H1 (cell line): ENCODE results near the gene GRIN3A. TPM values are rescaled to one million over a fixed set of nuclear protein-coding genes. Genes with fewer than 3 reads are reported as not detected.

Experiments used
- CTCF ChIA-PET: fragments of 300-600 bp; sonication (Branson Sonifier 250); formaldehyde crosslinking; loops from one replicate; lab custom pipeline; 2021; ENCODE audit not compliant: partially characterized antibody; lab: Charles Lee
- POLR2A ChIA-PET: fragments of 300-600 bp; sonication (Branson Sonifier 250); formaldehyde crosslinking; loops from one replicate; lab custom pipeline; 2021; ENCODE audit warnings: inconsistent platforms; ENCODE audit not compliant: partially characterized antibody; lab: Charles Lee
- DNase-seq, 2 experiments: peaks; one replicate each; pipeline versions ENCODE4 v3.0.0 to v3.0.0-alpha.2; 2010 to 2022; ENCODE audit warnings: low spot score in 2 of 2, low read depth in 1 of 2, mixed read lengths in 1 of 2
- FAIRE-seq: peaks from 2 replicates; lab custom pipeline; 2011; peaks lifted over from hg19 to GRCh38; lab: Jason Lieb, UNC
- H2AFZ ChIP-seq: 2 replicates; pipeline ENCODE4 v1.8.1; 2012; ENCODE audit warnings: low read length, inconsistent platforms
- H2AK5ac ChIP-seq: 2 replicates; pipeline ENCODE4 v1.6.1; 2013; ENCODE audit warnings: low read depth, low read length
- H2BK120ac ChIP-seq: replicated peaks from 2 replicates; pipeline ENCODE3; 2013; ENCODE audit warnings: low read depth, low read length, inconsistent platforms
- H2BK12ac ChIP-seq: 2 replicates; pipeline ENCODE4 v1.6.1; 2013; ENCODE audit warnings: low read depth, low read length
- H2BK15ac ChIP-seq: 2 replicates; pipeline ENCODE4 v1.6.1; 2013; ENCODE audit warnings: low read length
- H2BK20ac ChIP-seq: 2 replicates; pipeline ENCODE4 v1.6.1; 2013; ENCODE audit warnings: low read length
- H2BK5ac ChIP-seq: 2 replicates; pipeline ENCODE4 v1.6.1; 2013; ENCODE audit warnings: low read depth, low read length
- H3K14ac ChIP-seq: 2 replicates; pipeline ENCODE4 v1.6.1; 2013; ENCODE audit warnings: inconsistent platforms; ENCODE audit not compliant: insufficient read length
- H3K18ac ChIP-seq: 2 replicates; pipeline ENCODE4 v1.6.1; 2013; ENCODE audit warnings: low read length; ENCODE audit errors: extremely low read depth
- H3K23ac ChIP-seq: 2 replicates; pipeline ENCODE4 v1.6.1; 2013; ENCODE audit warnings: inconsistent platforms; ENCODE audit not compliant: insufficient read length
- H3K23me2 ChIP-seq: 2 replicates; pipeline ENCODE4 v1.6.1; 2013; ENCODE audit warnings: low read depth, low read length
- H3K27ac ChIP-seq: 2 replicates; pipeline ENCODE4 v1.6.1; 2011; ENCODE audit warnings: low read depth, low read length, inconsistent platforms
- H3K27me3 ChIP-seq, 4 experiments: replicated peaks in 1 of 4; 1 replicate in 1 of 4; 2 replicates in 3 of 4; pipeline versions ENCODE4 v1.6.1 to v1.8.1; 2011 to 2013; ENCODE audit warnings: low read length in 3 of 4, mild to moderate bottlenecking in 3 of 4, inconsistent platforms in 2 of 4, mixed read lengths in 2 of 4, moderate library complexity in 1 of 4; ENCODE audit not compliant: control insufficient read depth in 3 of 4, insufficient read depth in 3 of 4; ENCODE audit errors: extremely low read depth in 1 of 4
- H3K36me3 ChIP-seq, 4 experiments: 2 replicates each; pipeline versions ENCODE4 v1.6.1 to v1.8.1; 2011 to 2013; ENCODE audit warnings: mild to moderate bottlenecking in 4 of 4, low read length in 3 of 4, moderate library complexity in 2 of 4, control low read depth in 1 of 4, inconsistent platforms in 1 of 4; ENCODE audit not compliant: insufficient read depth in 4 of 4, control insufficient read depth in 2 of 4
- H3K4ac ChIP-seq: replicated peaks from 2 replicates; pipeline ENCODE3; 2013; ENCODE audit warnings: low read length, low read depth, mixed read lengths, inconsistent platforms; ENCODE audit not compliant: insufficient read length
- H3K4me1 ChIP-seq, 4 experiments: replicated peaks in 1 of 4; 1 replicate in 1 of 4; 2 replicates in 3 of 4; pipeline versions ENCODE4 v1.6.1 to v1.8.1; 2011 to 2013; ENCODE audit warnings: low read length in 3 of 4, inconsistent platforms in 2 of 4, mixed read lengths in 1 of 4; ENCODE audit not compliant: insufficient read depth in 4 of 4, control insufficient read depth in 3 of 4
- H3K4me2 ChIP-seq, 2 experiments: 2 replicates each; pipeline versions ENCODE4 v1.6.1 to v1.8.1; 2011 to 2013; ENCODE audit warnings: low read depth in 2 of 2, low read length in 2 of 2, control low read depth in 1 of 2, inconsistent platforms in 1 of 2, mild to moderate bottlenecking in 1 of 2; ENCODE audit not compliant: insufficient read depth in 1 of 2
- H3K4me3 ChIP-seq, 4 experiments: fragments of 200-600, 300-600 bp in 1 of 4; sonication (generic), shearing (Covaris generic), sonication (Bioruptor Twin) in 1 of 4; 2 replicates each; pipeline versions ENCODE4 v1.5.1 to v1.8.1; 2011 to 2016; ENCODE audit warnings: low read length in 4 of 4, low read depth in 3 of 4, control low read depth in 2 of 4, inconsistent platforms in 2 of 4, mild to moderate bottlenecking in 2 of 4, mixed read lengths in 1 of 4, moderate library complexity in 1 of 4; ENCODE audit not compliant: insufficient read depth in 2 of 4; ENCODE audit errors: extremely low read depth in 1 of 4
- H3K56ac ChIP-seq: replicated peaks from 2 replicates; pipeline ENCODE3; 2013; ENCODE audit warnings: low read depth, mild to moderate bottlenecking, mixed read lengths, low read length, inconsistent platforms; ENCODE audit not compliant: insufficient read length
- H3K79me1 ChIP-seq: 2 replicates; pipeline ENCODE4 v1.6.1; 2013; ENCODE audit warnings: low read depth, low read length, control low read depth
- H3K79me2 ChIP-seq, 2 experiments: 2 replicates each; pipeline versions ENCODE4 v1.6.1 to v1.8.1; 2012 to 2013; ENCODE audit warnings: low read length in 2 of 2, mild to moderate bottlenecking in 2 of 2, inconsistent platforms in 1 of 2; ENCODE audit not compliant: insufficient read depth in 2 of 2, control insufficient read depth in 1 of 2
- H3K9ac ChIP-seq, 4 experiments: replicated peaks in 1 of 4; 1 replicate in 1 of 4; 2 replicates in 3 of 4; pipeline versions ENCODE4 v1.6.1 to v1.8.1; 2011 to 2013; ENCODE audit warnings: low read depth in 3 of 4, low read length in 3 of 4, control low read depth in 2 of 4, mild to moderate bottlenecking in 2 of 4, moderate library complexity in 2 of 4, inconsistent platforms in 1 of 4; ENCODE audit errors: extremely low read depth in 1 of 4
- H3K9me3 ChIP-seq, 2 experiments: 2 replicates each; pipeline versions ENCODE4 v1.6.1 to v1.8.1; 2012 to 2013; ENCODE audit warnings: mild to moderate bottlenecking in 2 of 2, moderate library complexity in 2 of 2, control low read depth in 1 of 2, inconsistent platforms in 1 of 2, low read depth in 1 of 2, low read length in 1 of 2, mixed read lengths in 1 of 2; ENCODE audit not compliant: insufficient read depth in 2 of 2
- H4K20me1 ChIP-seq, 2 experiments: replicated peaks in 1 of 2; 2 replicates each; pipeline versions ENCODE3 to v1.8.1; 2011 to 2013; ENCODE audit warnings: inconsistent platforms in 2 of 2, low read length in 2 of 2, mild to moderate bottlenecking in 1 of 2; ENCODE audit not compliant: insufficient read depth in 2 of 2, control insufficient read depth in 1 of 2
- H4K5ac ChIP-seq: 2 replicates; pipeline ENCODE4 v1.6.1; 2013; ENCODE audit warnings: low read length, low read depth, mixed read lengths, inconsistent platforms; ENCODE audit not compliant: insufficient read length
- H4K8ac ChIP-seq: 2 replicates; pipeline ENCODE4 v1.8.0; 2013; ENCODE audit warnings: mild to moderate bottlenecking, moderate library complexity, low read length, inconsistent platforms; ENCODE audit not compliant: insufficient read depth; ENCODE audit errors: extremely low read depth
- H4K91ac ChIP-seq: replicated peaks from 2 replicates; pipeline ENCODE3; 2013; ENCODE audit warnings: low read length, mixed read lengths, inconsistent platforms; ENCODE audit not compliant: insufficient read length
- ASH2L ChIP-seq: fragments of 200-600, 300-600 bp; sonication (generic); IDR thresholded peaks from one replicate; pipeline ENCODE4 v1.7.1; 2017; ENCODE audit warnings: low read length
- KDM1A ChIP-seq: fragments of 200-600, 300-600 bp; sonication (generic); IDR thresholded peaks from 2 replicates; pipeline ENCODE4 v1.7.1; 2016; ENCODE audit warnings: mild to moderate bottlenecking, low read length, borderline replicate concordance
- RAD21 ChIP-seq, 2 experiments: IDR thresholded peaks in 1 of 2; conservative IDR thresholded peaks in 1 of 2; 2 replicates each; pipeline ENCODE4 v1.6.1; 2011; ENCODE audit warnings: low read depth in 2 of 2, low read length in 2 of 2, improper control_type of control experiment in 1 of 2, inconsistent platforms in 1 of 2, mild to moderate bottlenecking in 1 of 2, moderate library complexity in 1 of 2
- SRF ChIP-seq: IDR thresholded peaks from 2 replicates; pipeline ENCODE4 v1.6.1; 2011; ENCODE audit warnings: mild to moderate bottlenecking, low read depth, low read length, moderate library complexity
- TAF1 ChIP-seq: IDR thresholded peaks from 2 replicates; pipeline ENCODE4 v1.6.1; 2011; ENCODE audit warnings: mild to moderate bottlenecking, low read depth, low read length
- YY1 ChIP-seq: IDR thresholded peaks from 2 replicates; pipeline ENCODE4 v1.6.1; 2011; ENCODE audit warnings: low read depth, mild to moderate bottlenecking, low read length
- WGBS, 2 experiments: shearing (Covaris generic) in 1 of 2; methylation state at CpG; one replicate each; pipeline versions ENCODE4 v1.1.6 to v1.1.7; 2013 to 2015; ENCODE audit warnings: low lambda C conversion rate in 2 of 2, mixed read lengths in 2 of 2, inconsistent platforms in 1 of 2, low coverage in 1 of 2, missing lambda C conversion rate in 1 of 2; ENCODE audit not compliant: insufficient replicate concordance in 2 of 2, insufficient coverage in 1 of 2, insufficient read length in 1 of 2; ENCODE audit errors: extremely low coverage in 1 of 2, missing lambda C conversion rate in 1 of 2; 5-methylcytosine and 5-hydroxymethylcytosine counted together
- polyA plus RNA-seq, 7 experiments: library from polyadenylated mRNA; depleted of rRNA in 3 of 7; stranded (reverse) in 5 of 7; unstranded in 2 of 7; fragments of >200 nt in 5 of 7; fragments of 200-250 nt in 2 of 7; gene quantifications; 1 replicate in 5 of 7; 2 replicates in 1 of 7; 4 replicates in 1 of 7; pipeline versions ENCODE4 v1.2.1 to v1.2.3, GENCODE V29; 2011 to 2013; ENCODE audit warnings: missing spikeins in 2 of 7, mixed read lengths in 2 of 7
- total RNA-seq: library from RNA; stranded (reverse); fragmentation: NEBNext Ultra II Directional; extraction: Animal tissue kit (Norgen Biotek cat#: 25700); gene quantifications from 2 replicates; pipeline ENCODE4 v1.2.1, GENCODE V29; 2021
- TF ChIP-seq, protein P1 (sequence below), 3 experiments: IDR thresholded peaks; 1 replicate in 2 of 3; 2 replicates in 1 of 3; pipeline versions ENCODE4 v1.5.1 to v1.6.1; 2011; ENCODE audit warnings: low read length in 3 of 3, mild to moderate bottlenecking in 3 of 3, inconsistent platforms in 2 of 3, low read depth in 1 of 3, moderate library complexity in 1 of 3; ENCODE audit not compliant: insufficient read depth in 1 of 3; ENCODE audit errors: control extremely low read depth in 1 of 3
- TF ChIP-seq, protein P2 (sequence below): IDR thresholded peaks from 2 replicates; pipeline ENCODE4 v1.6.1; 2012; ENCODE audit warnings: inconsistent platforms

The GRIN3A gene
- total and polyA plus RNA-seq, 2 of the 8 experiments (the other 6 are each of a cell fraction or from before 2014, with no cell fraction given) = 0.04 TPM; not detected in 1

DNA sequence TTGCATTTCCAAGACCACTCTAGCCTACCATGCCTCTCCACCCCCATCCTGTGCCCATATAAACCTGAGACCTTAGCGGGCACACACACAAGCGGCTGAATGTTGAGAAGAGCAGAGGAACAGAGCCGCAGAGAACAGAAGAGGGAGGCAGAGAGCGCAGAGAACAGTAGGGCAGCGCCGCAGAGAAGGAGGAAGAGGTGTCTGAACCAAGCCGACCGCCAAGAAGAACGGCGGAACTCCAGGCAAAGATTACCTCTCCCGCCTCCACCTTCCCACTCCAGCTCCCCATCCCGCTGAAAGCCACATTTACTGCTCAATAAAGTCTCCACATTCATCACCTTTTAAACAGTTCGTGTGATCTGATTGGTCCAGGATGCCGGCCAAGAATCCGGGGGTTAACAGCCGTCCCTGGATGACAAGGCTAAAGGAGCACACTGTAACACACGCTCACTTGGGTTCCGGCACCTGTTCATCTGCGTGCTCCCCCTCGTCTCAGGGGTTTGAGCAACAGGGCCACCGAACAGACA lies 33.2 kb downstream of the GRIN3A start:
- Histone ChIP-seq H3K27ac (no peak overlapping the region), H3K4me2 (peak overlapping the region; percentile 76 to 98), H3K4me1 (peaks cover 0 to 6% (median 3%) of the 10 kb centered on the region in 4 experiments; a peak in 5 of 7 replicates), H2BK15ac (no peak overlapping the region), H4K91ac (no peak overlapping the region), H3K4me3 (peak overlapping the region; percentile 29 to 75 (median 54); a peak in 6 of 8 replicates), H2AFZ (peak overlapping the region; percentile 98), H3K79me1 (no peaks in the 10 kb centered on the region), H2AK5ac (no peak overlapping the region), H2BK5ac (no peak overlapping the region), H4K20me1 (no peaks in the 10 kb centered on the region), H4K5ac (no peak overlapping the region), H3K23me2 (peaks cover 2% of the 10 kb centered on the region; the same call in 1 of the 2 replicates), H3K14ac (no peak overlapping the region), H4K8ac (no peak overlapping the region; the same call in 1 of the 2 replicates), H3K36me3 (no peaks in the 10 kb centered on the region), H3K79me2 (no peaks in the 10 kb centered on the region), H3K9me3 (no peaks in the 10 kb centered on the region), H3K27me3 (no peaks in the 10 kb centered on the region; a peak in 1 of 7 replicates), H2BK120ac (no peak overlapping the region), H3K4ac (no peak overlapping the region), H3K9ac (peak overlapping the region in 1 of 4 experiments; percentile 54; a peak in 2 of 7 replicates), H2BK12ac (no peak overlapping the region), H3K56ac (no peak overlapping the region), H2BK20ac (no peak overlapping the region), H3K23ac (no peak overlapping the region), H3K18ac (peak overlapping the region; percentile 73; the same call in 1 of the 2 replicates)
- CTCF ChIA-PET = no interaction called here
- WGBS, 2 experiments = 20% methylated on average over 21 of the region's 21 CpGs; no CpG with 5 or more reads in 1 of the 2 experiments
- FAIRE-seq = peak; percentile 42
- DNase-seq = peak in 1 of 2 experiments; percentile 70
- POLR2A ChIA-PET = interaction anchor here (0.6 kb wide), 1 partner anchor 1438 kb away, joined by 3 read pairs; no protein-coding TSS in a partner anchor
- TF ChIP-seq, protein P1, sequence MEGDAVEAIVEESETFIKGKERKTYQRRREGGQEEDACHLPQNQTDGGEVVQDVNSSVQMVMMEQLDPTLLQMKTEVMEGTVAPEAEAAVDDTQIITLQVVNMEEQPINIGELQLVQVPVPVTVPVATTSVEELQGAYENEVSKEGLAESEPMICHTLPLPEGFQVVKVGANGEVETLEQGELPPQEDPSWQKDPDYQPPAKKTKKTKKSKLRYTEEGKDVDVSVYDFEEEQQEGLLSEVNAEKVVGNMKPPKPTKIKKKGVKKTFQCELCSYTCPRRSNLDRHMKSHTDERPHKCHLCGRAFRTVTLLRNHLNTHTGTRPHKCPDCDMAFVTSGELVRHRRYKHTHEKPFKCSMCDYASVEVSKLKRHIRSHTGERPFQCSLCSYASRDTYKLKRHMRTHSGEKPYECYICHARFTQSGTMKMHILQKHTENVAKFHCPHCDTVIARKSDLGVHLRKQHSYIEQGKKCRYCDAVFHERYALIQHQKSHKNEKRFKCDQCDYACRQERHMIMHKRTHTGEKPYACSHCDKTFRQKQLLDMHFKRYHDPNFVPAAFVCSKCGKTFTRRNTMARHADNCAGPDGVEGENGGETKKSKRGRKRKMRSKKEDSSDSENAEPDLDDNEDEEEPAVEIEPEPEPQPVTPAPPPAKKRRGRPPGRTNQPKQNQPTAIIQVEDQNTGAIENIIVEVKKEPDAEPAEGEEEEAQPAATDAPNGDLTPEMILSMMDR (IDR thresholded peaks at IDR 0.05; ENCODE audit: control extremely low read depth in 1 of 3, insufficient read depth in 1 of 3, low read depth in 1 of 3, low read length in 3 of 3) = peak; percentile 36 to 58 (median 42); a peak in 3 of 4 replicates
- TF ChIP-seq KDM1A (peak; percentile 49; the same call in 1 of the 2 replicates), SRF (no peak), ASH2L (peak; percentile 40), RAD21 (IDR thresholded peaks at IDR 0.05 in 1 of 2, conservative IDR thresholded peaks at IDR 0.05 in 1 of 2; ENCODE audit: low read depth in 2 of 2, low read length in 2 of 2) (peak; percentile 42 to 49; a peak in 3 of 4 replicates), YY1 (no peak), TAF1 (no peak)
- TF ChIP-seq, protein P2, sequence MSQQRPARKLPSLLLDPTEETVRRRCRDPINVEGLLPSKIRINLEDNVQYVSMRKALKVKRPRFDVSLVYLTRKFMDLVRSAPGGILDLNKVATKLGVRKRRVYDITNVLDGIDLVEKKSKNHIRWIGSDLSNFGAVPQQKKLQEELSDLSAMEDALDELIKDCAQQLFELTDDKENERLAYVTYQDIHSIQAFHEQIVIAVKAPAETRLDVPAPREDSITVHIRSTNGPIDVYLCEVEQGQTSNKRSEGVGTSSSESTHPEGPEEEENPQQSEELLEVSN = peak; percentile 49; the same call in 1 of the 2 replicates
